Gastroesophageal sphincter (tissue), 3 donors: ENCODE measurements around the gene FANCC.

ENCODE experiments used
- EP300 ChIP-seq: sonication (generic); formaldehyde crosslinking; IDR thresholded peaks from one replicate; pipeline ENCODE4 v1.6.1; 2017; ENCODE audit warnings: antibody characterized with exemption, mild to moderate bottlenecking
- POLR2A ChIP-seq, 2 donors: fragments of 450-650 bp; IDR thresholded peaks; one replicate each; pipeline ENCODE4 v1.6.1; 2017; ENCODE audit warnings: antibody characterized with exemption in 2 of 2, mild to moderate bottlenecking in 2 of 2, moderate library complexity in 1 of 2
- POLR2AphosphoS5 ChIP-seq: sonication (generic); formaldehyde crosslinking; IDR thresholded peaks from one replicate; pipeline ENCODE4 v1.6.1; 2017; ENCODE audit warnings: antibody characterized with exemption
- TF ChIP-seq, protein P1 (sequence below), 4 experiments: fragments of 200-600 bp in 2 of 4; fragments of 450-650 bp in 2 of 4; sonication (generic) in 1 of 4; IDR thresholded peaks; one replicate each; pipeline ENCODE4 v1.5.1; 2017 to 2019; ENCODE audit warnings: antibody characterized with exemption in 4 of 4, mild to moderate bottlenecking in 2 of 4, moderate library complexity in 2 of 4

DNA sequence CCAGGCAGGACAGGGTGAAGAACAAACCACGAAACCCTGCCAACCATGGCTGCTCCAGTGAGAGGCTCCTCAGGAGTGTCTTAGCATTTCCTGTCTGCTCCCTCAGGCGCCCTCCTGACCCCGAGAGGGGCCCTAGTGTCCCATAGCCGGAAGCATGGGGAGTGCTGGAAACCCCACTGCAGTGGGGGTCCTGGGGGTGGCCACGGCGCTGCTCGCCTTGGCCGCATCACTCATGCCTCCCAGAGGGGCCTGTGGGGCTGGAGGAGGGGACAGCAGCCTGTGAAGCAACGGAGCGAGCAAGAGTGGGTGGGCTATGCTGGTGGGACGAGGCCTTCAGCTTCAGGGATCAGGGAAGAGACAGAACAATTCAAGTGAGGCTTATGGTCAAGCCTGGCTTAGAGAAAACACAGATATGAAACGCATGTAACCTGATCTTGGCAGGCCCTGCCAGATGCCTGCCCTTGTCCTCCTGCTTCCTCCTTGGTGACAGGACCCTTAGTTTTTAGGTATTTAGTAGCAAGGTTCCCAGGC, 219.1 kb downstream of the FANCC start:
- TF ChIP-seq EP300 = no peak
- no peak for TF ChIP-seq POLR2AphosphoS5
- TF ChIP-seq POLR2A (IDR thresholded peaks at IDR 0.05) = no peak
- TF ChIP-seq, protein P1, sequence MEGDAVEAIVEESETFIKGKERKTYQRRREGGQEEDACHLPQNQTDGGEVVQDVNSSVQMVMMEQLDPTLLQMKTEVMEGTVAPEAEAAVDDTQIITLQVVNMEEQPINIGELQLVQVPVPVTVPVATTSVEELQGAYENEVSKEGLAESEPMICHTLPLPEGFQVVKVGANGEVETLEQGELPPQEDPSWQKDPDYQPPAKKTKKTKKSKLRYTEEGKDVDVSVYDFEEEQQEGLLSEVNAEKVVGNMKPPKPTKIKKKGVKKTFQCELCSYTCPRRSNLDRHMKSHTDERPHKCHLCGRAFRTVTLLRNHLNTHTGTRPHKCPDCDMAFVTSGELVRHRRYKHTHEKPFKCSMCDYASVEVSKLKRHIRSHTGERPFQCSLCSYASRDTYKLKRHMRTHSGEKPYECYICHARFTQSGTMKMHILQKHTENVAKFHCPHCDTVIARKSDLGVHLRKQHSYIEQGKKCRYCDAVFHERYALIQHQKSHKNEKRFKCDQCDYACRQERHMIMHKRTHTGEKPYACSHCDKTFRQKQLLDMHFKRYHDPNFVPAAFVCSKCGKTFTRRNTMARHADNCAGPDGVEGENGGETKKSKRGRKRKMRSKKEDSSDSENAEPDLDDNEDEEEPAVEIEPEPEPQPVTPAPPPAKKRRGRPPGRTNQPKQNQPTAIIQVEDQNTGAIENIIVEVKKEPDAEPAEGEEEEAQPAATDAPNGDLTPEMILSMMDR (IDR thresholded peaks at IDR 0.05) = no peak
